GM12891 (cell line): ENCODE results near the gene COP1.
"Not testable (repeated sequence)": the region's sequence is repeated elsewhere in the genome, so short reads cannot be mapped to it uniquely, and the experiment has no call there.

ENCODE experiments used
- DNase-seq: peaks from one replicate; pipeline ENCODE4 v3.0.0; 2011; ENCODE audit warnings: low spot score; ENCODE audit not compliant: insufficient read length
- FAIRE-seq: peaks from 2 replicates; lab custom pipeline; 2011; peaks lifted over from hg19 to GRCh38; lab: Jason Lieb, UNC
- PAX5 ChIP-seq: IDR thresholded peaks from 2 replicates; pipeline ENCODE4 v1.6.1; 2011; ENCODE audit warnings: low read length, moderate library complexity, mild to moderate bottlenecking; ENCODE audit not compliant: insufficient read depth, severe bottlenecking
- POLR2A ChIP-seq: IDR thresholded peaks from 2 replicates; pipeline ENCODE4 v1.6.1; 2011; ENCODE audit warnings: low read depth, low read length, control low read depth
- POLR2AphosphoS5 ChIP-seq: IDR thresholded peaks from 2 replicates; pipeline ENCODE4 v1.6.1; 2011; ENCODE audit warnings: low read depth, low read length, control low read depth
- POU2F2 ChIP-seq: IDR thresholded peaks from 2 replicates; pipeline ENCODE4 v1.6.1; 2011; ENCODE audit warnings: low read depth, mild to moderate bottlenecking, control low read depth, low read length, moderate library complexity
- SPI1 ChIP-seq: IDR thresholded peaks from 2 replicates; pipeline ENCODE4 v1.6.1; 2011; ENCODE audit warnings: low read depth, low read length, control low read depth
- TAF1 ChIP-seq: IDR thresholded peaks from 2 replicates; pipeline ENCODE4 v1.6.1; 2011; ENCODE audit warnings: low read depth, low read length, control low read depth

The COP1 gene

DNA sequence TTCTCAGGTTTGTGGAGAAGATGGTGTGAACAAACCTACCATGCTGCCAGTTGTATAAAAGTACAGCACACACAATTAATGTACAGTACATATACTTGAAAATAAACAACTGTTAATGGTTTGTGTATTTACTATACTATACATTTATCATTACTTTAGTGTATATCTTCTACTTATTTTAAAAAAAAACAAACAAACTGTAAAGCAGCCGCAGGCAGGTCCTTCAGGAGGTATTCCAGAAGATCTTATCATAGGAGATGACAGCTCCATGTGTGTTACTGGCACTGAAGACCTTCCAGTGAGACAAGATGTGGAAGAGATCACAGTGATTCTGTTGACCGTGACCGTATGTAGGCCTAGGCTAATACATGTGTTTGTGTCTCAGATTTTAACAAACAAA lies 155.7 kb downstream of the COP1 start:
- no peak for FAIRE-seq
- no peak for DNase-seq
- TF ChIP-seq POU2F2, result no peak
- no peak for TF ChIP-seq SPI1
- no peak for TF ChIP-seq TAF1
- no peak for TF ChIP-seq POLR2A
- TF ChIP-seq PAX5, result no peak
- no peak for TF ChIP-seq POLR2AphosphoS5

GRCh38 chr1:176049582-176049981 lies 157.5 kb downstream of the COP1 start:
- DNase-seq (no peak), FAIRE-seq (no peak)
- TF ChIP-seq POLR2AphosphoS5 (no peak), TAF1 (no peak), SPI1 (no peak), PAX5 (no peak), POLR2A (no peak)

DNA sequence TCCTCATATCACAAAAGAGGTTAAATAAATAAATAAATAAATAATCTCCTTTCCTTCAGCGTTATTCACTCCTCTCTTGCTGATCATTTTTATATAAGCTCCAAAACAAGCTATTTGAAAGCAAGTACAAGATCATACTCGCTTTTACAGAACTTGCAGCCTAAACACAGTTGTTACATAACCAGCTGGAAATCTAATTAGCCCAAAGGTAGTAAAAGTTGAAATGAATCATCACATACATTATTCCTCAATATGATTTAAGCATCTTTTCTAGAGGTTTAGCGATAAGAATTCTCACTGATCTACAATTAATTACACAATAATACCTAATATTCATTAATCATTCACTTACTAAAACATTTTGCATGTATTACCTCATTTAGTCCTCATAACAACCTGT lies 160.2 kb downstream of the COP1 start:
- FAIRE-seq, result no peak
- TF ChIP-seq TAF1 (no peak), PAX5 (no peak), POLR2AphosphoS5 (no peak), POU2F2 (no peak), POLR2A (no peak), SPI1 (no peak)
- DNase-seq, result no peak

DNA sequence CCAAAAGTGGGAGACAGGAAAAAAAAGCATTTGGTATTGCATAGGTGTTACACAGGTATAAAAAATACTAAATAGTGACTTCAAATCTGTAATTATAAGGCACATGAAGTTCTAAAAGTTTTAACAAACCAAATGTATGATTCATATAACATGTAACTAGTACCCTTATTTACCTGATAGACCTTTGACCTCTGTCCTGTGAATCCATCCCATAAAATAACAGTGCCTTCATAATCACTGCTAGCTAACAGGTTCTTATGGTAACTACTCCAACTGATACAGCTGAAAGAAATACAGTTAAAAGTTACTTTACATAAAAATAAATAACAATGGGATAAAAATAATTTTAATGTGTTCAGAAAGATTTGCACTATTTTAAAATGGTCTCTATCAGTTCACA lies 163.5 kb downstream of the COP1 start:
- DNase-seq (no peak), FAIRE-seq (no peak)
- TF ChIP-seq POLR2AphosphoS5 (no peak), POLR2A (no peak), POU2F2 (no peak), TAF1 (no peak), PAX5 (no peak), SPI1 (no peak)

DNA sequence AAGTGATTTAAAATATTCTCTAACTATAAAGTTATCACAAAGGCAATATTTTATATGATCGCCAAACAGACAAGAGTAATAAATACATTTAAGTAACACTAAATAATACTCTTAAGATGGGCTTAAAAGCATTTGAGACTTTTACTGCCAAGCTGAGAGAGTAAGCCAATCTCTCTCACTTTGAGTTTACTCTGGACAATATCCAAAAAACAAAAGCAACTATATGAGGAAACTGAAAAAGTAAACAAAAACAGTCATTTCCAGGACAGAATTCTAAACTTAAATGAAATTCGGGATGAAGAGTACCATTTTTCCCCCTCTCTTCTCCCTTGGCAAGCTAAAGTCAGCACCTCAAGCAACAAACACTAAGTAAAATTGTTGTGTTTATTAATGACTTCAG lies 173.2 kb downstream of the COP1 start:
- FAIRE-seq (no peak), DNase-seq (no peak)
- TF ChIP-seq POLR2A (no peak), TAF1 (no peak), SPI1 (no peak), PAX5 (no peak), POU2F2 (no peak), POLR2AphosphoS5 (no peak)

DNA sequence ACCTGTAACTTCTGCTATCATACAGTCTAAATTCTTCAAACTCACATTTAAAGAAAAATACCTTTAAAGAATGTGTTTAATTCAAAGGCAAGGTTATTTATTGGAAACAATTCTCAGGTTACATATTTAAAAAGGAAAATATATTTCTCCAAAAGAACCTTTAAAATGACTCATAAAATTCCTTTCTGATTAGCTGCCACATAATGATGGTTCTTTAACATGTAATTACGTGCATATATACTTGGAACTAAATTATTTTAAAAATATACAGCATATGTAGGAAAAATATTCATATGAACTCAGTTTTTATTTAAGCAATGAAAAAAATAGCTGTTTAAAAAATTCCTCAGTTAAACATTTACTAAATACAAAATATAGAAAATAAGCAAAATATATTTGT lies 173.6 kb downstream of the COP1 start:
- TF ChIP-seq POLR2AphosphoS5, result no peak
- no peak for TF ChIP-seq POU2F2
- TF ChIP-seq PAX5, result no peak
- no peak for TF ChIP-seq TAF1
- TF ChIP-seq POLR2A, result no peak
- DNase-seq, result no peak
- FAIRE-seq, result no peak

DNA sequence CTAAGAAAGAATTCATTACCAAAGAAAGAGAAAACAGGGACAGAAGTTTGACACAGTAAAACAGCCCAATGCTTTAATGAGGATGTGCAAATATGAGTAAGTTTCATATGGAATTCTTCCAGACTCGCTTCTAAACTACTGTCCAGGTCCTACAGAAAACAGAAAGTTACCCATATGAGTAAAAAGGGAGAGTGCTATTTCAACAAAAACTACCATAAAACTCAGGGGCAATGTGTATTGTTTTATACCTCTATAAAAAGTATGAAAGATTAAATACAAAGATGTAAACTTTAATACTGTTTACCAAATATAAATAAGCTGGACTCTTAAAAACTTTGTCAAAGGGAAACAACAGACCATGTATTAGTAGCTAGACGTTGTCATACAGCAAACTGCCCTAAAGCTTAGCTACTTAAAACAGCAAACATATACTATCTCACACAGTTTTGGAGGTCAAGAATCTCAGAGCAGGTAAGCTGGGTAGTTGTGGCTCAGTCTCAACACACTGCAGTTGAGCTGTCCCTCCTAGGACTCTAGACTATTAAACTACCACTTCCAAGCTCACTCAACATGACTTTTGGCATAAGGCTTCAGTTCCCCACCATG lies 174.9 kb downstream of the COP1 start:
- TF ChIP-seq PAX5 (no peak), POLR2AphosphoS5 (no peak), SPI1 (no peak), POLR2A (no peak), TAF1 (no peak), POU2F2 (no peak)

DNA sequence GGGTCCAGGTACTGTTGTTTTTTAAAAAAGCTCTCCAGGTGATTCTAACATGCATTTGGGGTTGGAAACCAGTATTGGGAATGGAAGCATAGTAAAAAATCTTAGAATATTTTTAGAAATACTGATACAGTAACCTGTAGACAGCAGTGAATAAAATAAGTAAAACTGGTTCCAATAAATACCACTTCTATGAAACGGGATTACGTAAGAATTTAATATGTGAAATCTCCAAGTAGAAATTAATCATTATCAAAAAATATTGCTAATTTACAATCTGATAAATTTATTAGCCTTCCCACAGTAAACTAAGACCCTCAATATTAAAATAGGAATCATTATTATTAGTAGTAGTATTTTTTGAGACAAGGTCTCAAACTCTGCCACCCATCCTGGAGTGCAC lies 177.5 kb downstream of the COP1 start:
- TF ChIP-seq POLR2A, result no peak
- TF ChIP-seq POU2F2, result no peak
- no peak for TF ChIP-seq SPI1
- TF ChIP-seq TAF1, result no peak
- FAIRE-seq (no peak), DNase-seq (no peak)

More for the DNA sequence above, 174.9 kb downstream of the COP1 start:
- no peak for DNase-seq
- FAIRE-seq, result no peak

DNA sequence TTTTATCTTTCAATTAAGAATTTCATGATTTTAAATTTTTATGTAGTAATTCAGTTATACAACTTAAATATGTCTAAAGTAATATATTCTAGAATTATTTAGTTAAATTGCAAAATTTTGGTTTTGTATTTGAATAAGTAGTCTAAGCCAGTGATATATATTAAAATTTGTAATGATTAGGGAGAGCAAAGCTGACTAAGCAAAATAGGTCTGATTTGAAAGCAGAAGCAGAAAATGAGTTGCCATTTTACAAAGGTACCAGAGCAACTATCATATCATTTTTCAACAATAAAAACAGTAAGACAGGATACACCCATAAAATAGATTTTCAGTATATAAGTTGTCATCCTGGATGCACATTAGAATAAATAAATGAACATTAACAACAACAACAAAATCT lies 177.9 kb downstream of the COP1 start:
- no peak for TF ChIP-seq POLR2AphosphoS5
- TF ChIP-seq TAF1, result no peak
- TF ChIP-seq POU2F2, result no peak
- TF ChIP-seq PAX5, result no peak
- TF ChIP-seq SPI1, result no peak
- TF ChIP-seq POLR2A, result no peak
- no peak for DNase-seq
- no peak for FAIRE-seq

- not testable (repeated sequence) for FAIRE-seq, DNase-seq
These were observed 179.2 kb downstream of the COP1 start for GRCh38 chr1:176027934-176028333.
